Stimulated activated CD8-positive, alpha-beta memory T cell treated with anti-CD3 and anti-CD28 coated beads, Interleukin-12 subunit alpha, Interleukin-12 subunit beta, amount 100 ng/mL, for 24 hours (primary cell): ENCODE data around the gene MFSD6.
"Not testable (repeated sequence)": the region's sequence is repeated elsewhere in the genome, so short reads cannot be mapped to it uniquely, and the experiment has no call there.

Experiments
- DNase-seq: peaks from one replicate; pipeline ENCODE4 v3.0.0-alpha.2; 2020; ENCODE audit errors: extremely low read depth

Gene MFSD6

DNA sequence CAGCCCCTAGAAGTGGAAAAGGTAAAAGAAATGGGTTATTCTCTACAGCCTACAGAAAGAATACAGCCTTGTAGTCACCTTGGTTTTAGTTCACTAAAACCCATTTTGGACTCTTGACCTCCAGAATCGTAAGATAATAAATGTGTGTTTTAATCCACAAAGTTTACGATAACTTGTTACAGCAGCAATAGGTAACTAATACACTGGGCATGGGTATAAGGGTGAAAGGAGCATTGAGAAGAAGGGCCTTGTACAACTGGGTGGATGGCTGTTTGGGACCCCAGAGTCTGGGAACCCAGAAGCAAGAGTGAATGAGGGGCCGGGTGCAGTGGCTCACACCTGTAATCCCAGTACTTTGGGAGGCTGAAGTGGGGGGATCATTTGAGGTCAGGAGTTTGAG lies 2.2 kb upstream of the MFSD6 start:
- no peak for DNase-seq

DNA sequence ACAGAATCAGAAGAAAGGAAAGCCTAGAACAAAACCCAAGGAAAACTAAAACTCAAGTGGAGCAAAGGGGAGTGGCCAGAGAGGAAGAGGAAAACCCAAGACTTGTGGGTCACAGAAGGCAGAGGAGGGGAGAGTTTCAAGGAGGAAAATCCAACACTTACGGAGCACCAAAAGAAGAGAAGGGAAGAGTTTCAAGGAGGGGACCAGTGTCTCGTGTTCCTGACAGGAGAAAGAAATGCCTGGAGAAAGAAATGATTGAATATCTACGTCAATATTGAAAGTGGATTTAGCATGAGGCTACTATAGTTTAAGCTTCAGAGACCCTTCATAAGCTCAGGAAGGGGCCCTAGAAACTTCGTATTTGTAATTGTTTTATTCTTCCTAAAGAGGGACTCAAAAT lies 1.4 kb upstream of the MFSD6 start:
- DNase-seq = no peak

DNA sequence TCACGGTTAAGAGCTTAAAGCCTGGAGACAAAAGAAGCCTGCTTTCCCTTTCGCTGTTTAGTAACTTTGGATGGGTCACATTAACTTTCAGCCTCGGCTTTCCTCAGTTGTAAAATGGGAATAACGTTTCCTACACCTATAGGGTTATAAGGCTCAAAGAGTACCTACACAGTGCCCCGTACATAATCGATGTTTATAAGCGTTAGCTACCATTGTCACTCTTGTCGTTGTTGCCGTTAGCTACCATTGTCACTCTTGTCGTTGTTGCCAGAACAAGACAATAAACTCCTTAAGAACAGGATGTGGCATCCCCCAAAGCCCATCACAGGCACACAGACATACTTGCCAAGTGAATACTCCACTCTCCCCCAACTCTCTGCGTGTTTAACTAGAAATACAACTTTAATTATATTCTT lies 901 bp upstream of the MFSD6 start:
- DNase-seq = no peak

DNA sequence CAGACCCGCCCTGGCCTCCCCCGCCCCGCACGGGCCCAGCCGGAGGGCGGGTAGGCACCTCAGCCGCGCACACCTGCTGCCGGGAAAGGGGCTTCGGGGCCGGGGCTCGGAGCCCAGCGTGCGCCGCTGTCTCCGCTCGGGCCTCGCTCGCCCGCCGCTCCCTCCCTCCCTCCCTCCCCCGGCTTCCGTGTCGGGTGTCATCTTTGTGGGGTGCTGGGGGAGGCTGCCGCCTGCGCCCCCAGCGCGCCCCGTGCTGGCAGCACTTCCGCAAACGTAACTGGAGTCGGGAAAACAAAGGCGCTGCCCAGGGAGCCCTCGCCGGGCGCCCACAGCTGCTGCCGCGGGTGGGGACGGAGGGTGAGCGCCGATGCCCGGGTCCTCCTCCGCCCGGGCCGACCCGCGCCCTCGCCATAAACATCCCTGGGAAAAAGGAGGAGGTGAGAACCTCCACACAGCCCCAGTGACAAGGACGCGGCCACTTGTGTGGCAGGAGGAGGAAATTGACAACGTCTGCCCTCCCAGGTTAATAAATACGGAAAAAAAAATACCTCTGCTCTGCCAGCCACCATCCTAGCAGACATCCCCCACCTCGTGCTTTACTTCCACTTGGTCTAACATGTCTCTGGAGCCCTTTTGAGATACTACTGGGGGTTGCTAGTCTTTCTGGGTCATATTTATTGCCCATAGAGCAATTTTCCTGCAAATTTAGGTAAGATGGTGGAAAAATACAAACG lies 550 bp downstream of the MFSD6 start:
- peak; percentile 35 for DNase-seq

DNA sequence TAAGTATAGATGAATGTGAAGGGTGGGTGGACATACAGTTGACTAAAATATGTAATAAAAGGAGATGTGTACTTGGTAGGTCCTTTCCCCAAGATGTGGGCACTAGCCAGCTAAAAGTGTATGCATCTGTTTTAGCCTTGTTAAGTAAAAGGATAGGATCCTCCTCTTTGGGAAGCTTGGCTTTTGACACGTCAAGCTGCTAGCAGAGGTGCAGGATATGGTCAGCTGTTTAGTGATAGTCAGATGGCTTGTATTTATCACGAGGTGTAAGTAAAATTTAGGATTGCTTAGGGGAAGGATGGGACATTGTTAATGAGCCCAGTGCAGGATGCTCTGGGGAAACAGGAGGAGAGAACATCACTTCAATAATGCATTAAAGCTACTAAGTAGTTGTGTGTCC lies 1.5 kb downstream of the MFSD6 start:
- no peak for DNase-seq

DNA sequence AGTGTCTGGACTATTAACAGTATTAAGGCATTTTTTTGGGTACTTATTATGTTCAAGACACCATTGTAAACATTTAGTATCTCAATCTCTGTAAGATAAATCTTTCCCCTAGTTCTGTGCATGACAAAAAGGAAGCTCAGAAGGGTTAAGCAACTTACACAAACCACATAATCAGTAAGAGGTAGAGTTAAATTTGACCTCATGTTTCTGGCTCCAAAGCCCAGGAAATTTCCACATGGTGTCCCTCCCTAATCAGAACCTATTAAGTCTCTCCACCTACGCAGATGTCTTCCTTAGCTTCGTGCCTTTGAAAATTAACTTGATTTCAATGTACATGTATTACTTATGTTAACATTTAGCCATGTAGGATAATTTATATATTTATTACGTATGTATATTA lies 2.0 kb downstream of the MFSD6 start:
- no peak for DNase-seq

DNA sequence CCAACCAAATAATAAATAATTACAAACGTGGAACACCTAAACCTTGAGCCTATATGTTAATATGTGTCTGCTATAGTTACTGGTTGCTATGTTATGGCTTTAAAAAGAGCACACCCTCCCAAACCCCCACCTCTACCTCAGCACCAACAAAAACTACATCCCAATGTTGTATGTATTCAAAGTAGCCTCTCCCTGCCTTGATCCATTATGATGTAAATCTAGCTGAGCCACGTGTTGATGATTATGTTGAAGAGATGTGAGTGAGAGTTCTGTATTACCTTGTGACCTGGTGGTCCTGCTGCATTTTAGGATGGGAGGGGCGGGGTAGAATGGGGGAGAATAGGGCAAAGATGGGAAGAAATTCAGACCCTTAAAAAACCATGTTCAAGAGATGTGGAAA lies 4.8 kb downstream of the MFSD6 start:
- DNase-seq = no peak

DNA sequence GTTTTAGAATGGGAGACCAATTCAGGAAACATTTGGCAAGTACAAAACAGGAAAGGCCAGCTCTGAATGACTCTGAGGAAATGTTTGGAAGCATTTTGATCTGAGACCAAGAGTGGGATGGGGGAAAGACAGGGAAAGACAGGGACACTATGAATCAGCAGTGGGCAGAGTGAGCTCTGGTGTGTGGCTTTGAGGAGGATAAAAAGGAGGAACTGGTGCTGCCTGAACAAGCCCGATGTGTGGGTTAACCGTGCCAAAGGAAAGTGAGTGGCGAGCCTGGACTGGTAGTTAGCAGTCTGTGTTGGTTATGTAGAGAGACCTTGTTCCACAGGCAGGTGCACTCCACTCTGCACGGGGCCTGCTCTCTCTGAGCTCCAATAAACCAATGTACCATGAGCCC lies 5.3 kb downstream of the MFSD6 start:
- no peak for DNase-seq

DNA sequence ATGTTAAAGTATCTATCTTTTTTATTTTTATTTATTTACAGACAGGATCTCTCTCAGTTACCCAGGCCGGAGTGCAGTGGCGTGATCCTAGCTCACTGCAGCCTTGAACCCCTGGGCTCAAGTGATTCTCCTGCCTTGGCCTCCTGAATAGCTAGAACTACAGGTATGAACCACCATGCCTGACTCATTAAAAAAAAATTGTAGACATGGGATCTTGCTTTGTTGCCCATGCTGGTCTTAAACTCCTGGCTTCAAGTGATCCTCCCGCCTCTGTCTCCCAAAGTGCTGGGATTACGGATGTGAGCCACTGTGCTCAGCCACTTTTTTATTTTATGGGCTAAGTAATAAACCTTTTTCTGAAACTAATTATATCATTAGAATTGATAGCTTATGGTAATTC lies 7.1 kb downstream of the MFSD6 start:
- no peak for DNase-seq

DNA sequence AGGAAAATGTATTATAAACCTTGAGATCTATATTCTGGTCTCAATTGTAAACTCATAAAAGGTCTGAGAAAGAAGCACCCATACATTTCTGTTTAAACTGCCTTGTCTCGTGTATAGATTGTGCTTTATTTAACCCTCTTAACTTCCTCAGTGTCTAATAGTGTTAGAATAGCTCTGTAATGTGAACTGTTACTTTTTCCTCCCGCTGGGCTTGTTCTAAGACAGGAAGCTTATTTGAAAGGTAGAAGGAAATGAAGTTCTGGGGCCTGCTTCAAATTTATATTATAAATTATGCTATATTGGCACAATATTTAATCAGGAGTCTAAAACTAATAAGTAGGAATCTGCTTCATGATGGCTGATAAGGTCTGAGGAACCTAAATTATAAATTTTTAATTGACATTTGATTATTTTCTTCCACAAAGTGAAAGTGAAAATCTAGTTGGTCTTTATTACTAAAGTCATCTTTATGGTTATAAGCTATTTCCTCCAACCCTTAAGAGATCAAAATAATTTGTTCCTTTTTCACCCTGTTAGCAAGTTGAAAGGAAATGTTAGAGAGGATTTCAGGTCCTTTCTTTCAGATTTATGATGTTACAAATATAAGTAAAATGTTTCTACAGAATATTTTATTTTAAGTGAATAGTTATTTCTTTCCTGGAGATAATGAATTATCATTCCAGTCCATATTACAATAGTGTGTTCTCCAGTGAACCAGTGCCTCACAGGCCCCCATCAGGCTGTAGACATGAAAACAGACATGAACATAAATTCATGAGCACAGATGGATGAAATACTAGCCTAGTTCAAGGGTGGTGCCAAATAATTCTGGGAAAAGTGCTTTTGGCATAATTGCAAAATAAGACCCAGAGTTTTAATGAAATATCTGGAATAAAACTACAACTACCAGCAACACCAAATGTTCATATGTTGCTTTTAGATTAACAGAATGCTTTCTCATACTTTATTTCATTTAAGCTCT lies 7.9 kb downstream of the MFSD6 start:
- no peak for DNase-seq

DNA sequence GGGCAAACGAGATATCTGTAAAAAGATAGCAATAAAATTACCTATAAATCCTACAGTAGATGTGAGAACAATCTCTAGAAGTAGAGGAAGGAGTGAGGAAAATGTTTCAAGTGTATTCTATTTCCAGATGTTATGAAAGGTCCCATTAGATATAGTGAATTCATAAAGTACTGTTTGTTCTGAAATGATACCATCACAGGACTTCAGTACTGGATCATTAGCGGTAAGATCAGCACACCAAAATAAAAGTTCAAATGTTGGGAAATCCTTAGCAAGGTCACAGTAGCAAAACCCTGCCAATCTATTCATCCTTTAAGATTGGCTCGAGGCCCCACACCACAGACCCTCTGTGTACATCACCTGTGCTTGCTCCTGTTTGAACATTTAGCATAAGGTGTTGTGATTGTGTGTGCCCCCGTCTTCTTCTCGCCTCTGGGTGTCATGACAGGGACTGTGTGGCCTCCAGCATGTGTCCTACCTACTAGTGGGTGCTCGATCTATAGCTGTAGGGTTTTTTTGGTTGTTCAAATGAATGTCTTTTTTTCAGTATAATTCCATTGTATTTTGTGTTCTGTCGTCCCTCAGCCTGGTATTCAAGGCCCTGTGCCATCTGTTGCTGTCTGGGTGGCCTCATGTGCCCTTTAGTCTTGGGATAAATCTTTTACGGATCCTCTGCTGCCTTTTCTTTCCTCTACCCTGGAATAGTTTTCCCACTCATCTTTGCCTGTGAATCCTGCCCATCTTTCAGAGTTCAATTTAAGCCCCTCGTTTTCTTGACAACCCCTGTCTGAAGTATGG lies 9.1 kb downstream of the MFSD6 start:
- DNase-seq = no peak

DNA sequence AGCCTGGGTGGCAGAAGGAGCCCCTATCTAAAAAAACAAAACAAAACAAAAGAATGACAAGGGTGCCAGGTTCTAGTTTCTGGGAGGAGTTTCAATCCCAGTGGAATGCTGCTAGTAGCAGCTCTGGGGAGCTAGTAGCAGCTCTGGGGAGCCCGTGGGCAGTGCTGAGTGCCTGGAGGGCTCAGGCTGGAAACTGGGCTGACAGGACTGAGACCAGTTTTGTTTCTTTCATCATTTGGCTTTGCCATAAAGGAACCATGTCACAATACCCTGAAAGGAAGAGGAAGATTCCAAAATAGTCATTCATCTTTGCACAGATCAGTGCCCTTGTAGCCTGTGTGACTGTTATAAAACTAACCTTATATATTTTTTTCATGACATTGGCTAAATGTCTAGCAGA lies 10.6 kb downstream of the MFSD6 start:
- DNase-seq = no peak

DNA sequence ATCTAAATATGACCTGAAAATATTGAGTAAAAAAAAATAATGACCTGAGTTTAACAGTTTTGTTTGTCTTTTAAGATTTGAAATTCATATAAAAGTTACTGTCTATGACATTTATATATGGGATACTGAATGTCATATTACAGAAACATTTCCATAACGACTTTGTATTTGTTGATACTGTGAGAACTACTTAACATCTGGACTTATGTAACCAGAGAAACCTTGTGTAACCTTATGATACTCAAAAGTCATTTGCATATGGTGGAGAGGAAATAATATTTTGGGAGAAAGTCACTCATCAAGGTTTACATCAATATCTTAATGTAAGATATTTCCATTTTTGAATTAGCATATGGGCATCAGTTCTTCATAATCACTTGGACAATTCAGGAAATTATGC lies 12.6 kb downstream of the MFSD6 start:
- no peak for DNase-seq

DNA sequence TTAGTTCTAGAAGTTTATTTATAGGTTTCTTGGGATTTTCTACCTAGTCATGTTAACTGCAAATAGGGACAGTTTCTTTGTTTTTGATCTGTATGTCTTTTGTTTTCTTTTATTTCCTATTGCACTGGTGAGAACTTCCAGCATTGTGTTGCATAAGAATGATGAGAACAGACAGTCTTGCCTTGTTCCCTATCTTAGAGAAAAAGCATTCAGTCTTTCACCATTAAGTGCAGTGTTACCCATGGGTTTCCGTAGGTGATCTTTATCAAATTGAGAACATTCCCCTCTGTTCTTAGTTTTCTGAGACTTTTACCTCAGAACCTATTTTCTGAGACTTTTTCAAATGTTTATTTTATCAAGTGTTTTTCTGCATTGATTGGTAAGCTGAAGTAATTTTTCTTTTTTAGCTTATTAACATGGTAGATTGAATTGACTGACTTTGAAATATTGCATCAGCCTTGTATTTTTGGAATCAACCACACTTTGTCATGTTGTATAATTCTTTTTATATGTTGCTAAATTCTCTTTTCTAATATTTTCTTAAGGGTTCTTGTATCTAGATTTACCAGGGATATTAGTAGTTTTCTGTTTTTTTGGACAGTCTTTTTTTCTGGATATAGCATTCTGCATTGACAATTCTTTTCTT lies 17.2 kb downstream of the MFSD6 start:
- no peak for DNase-seq

DNA sequence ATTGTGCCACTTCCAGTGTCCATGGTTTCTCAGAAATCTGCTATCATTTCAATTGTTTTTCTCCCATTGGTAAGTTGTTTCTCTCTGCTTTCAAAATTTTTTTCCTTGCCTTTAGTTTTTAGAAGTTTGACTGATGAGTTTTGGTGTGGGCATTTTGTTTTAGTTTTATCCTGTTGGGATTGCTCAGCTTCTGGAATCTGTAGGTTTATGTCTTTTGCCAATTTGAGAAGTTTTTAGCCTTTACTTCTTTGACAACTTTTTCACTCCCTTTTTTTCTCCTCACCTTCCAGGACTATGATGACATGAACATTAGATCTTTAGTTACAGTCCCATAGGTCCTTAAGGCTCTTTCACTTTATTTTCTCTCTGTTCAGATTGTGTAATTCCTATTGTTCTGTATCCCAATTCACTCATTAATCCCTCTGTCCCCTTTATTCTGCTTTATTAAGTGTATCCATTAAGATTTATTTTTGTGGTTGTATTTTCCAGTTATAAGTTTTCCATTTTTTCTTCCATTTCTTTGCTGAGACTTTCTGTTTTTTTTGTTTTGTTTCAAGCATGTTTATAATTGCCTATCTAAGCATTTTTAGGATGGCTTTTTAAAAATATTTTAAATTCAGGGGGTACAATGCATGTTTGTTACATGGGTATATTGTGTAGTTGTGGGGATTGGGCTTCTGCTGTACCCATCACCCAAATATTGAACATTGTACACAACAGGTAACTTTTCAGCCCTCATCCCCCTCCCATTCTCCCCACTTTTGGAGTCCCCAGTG lies 17.9 kb downstream of the MFSD6 start:
- no peak for DNase-seq

DNA sequence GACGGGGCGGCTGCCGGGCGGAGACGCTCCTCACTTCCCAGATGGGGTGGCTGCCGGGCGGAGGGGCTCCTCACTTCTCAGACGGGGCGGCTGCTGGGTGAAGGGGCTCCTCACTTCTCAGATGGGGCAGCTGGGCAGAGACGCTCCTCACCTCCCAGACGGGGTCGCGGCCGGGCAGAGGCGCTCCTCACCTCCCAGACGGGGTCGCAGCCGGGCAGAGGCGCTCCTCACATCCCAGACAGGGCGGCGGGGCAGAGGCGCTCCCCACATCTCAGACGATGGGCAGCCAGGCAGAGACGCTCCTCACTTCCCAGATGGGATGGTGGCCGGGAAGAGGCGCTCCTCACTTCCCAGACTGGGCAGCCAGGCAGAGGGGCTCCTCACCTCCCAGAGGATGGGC lies 22.7 kb downstream of the MFSD6 start:
- not testable (repeated sequence) for DNase-seq

DNA sequence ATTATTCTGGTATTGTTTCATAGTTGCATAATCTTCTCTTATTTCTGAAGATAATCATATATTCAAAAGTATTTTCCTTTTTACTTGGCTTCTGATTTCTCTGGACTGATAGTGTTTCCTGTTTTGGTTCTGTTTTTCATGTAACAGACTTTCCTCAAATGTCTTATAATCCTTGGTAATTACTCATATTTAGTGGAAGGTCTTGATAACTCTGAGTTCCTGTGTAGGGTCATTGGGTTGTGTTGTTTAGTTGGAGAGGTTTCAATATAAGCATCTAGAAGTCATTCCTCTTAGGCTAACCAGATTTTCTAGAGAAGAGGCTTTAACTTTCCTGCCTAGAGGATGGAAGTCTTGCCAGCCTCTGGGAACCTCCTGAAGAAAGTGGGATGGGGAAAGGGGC lies 23.8 kb downstream of the MFSD6 start:
- no peak for DNase-seq

DNA sequence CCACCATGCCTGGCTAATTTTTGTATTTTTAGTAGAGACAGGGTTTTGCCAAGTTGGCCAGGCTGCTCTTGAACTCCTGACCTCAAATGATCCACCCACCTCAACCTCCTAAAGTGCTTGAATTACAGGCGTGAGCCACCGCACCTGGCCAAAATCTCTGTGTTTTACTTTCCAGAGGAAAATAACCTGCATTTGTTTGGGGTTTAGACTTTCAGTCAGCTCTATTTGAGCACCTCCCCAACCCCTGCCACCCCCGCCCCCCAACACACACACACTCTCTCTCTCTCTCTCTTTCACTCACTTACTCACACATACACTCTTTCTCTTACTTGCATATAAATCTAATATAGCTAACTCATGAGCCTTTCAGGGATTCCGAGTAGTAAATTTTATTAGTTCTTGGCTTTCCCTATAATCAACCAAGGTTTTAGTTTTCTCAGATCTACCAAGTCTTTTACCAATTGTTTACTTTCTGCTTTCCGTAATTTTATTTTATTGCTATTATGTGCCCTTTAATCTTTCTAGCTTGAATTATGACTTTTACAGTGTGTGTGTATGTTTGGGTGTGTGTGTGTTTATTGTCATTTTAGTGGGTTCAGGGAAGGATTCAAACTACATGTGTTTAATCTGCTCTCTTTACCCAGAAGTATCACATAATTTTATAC lies 24.5 kb downstream of the MFSD6 start:
- DNase-seq = no peak

DNA sequence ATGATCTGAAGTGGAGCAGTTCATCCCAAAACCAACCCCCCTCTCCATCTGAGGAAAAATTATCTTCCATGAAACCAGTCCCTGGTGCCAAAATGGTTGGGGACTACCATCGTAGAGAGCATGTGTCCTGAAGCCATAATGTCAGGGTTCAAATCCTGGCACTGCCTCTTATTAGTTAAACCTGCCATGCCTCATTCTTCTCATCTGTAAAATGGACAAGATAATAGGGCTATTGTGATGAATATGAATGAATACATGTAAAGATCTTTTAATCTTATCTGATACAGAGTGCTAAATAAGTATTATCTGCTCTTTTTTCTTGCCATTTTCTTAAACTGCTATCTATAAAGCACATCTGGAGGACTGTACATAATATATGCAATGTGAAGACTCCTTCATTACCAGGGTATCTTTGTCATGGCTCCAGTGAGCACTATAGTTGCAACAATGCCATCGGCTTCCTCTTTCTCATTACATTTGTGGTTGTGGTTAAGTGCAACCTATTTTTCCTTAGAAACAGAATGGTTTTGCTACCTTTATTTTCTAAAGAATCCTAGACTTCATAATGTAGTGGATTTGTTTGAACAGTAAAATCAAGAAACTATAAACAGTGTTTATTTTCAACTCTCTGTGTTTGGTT lies 27.0 kb downstream of the MFSD6 start:
- DNase-seq = no peak

DNA sequence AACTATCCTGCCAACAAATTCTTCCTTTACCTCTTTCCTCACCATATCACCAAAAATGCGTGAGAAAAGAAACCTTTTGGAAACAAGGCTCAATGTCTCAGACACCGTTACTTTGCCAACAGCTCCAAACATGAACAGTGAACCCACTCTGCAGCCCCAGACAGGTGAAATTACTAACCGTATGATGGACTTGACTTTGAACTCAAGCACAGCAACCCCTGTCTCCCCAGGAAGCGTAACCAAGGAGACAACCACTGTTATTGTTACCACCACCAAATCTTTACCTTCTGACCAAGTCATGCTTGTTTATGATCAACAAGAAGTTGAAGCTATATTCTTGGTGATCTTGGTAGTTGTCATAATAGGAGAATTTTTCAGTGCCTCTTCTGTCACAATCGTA lies 28.4 kb downstream of the MFSD6 start:
- DNase-seq = no peak
